Loucy (cell line): ENCODE measurements around the gene PPP2R1B.

Experiments
- H2AFZ ChIP-seq: fragments of 200-600 bp; sonication (generic); 2 replicates; pipeline ENCODE4 v1.6.0; 2016; ENCODE audit warnings: antibody characterized with exemption, mild to moderate bottlenecking, low read length, moderate library complexity
- H3F3A ChIP-seq: fragments of 200-600 bp; 2 replicates; pipeline ENCODE4 v1.6.0; 2016; ENCODE audit warnings: antibody characterized with exemption, low read depth, mild to moderate bottlenecking
- H3K27me3 ChIP-seq: fragments of 200-600 bp; sonication (generic); 2 replicates; pipeline ENCODE4 v1.6.1; 2014; ENCODE audit warnings: low read length, mild to moderate bottlenecking; ENCODE audit not compliant: insufficient read depth, poor library complexity, severe bottlenecking
- H3K36me3 ChIP-seq: fragments of 200-600 bp; sonication (generic); 2 replicates; pipeline ENCODE4 v1.6.1; 2016; ENCODE audit warnings: low read length; ENCODE audit not compliant: insufficient read depth
- H3K4me1 ChIP-seq: fragments of 200-600 bp; sonication (generic); 2 replicates; pipeline ENCODE4 v1.5.1; 2014; ENCODE audit warnings: low read length, mild to moderate bottlenecking; ENCODE audit not compliant: insufficient read depth, poor library complexity, severe bottlenecking
- H3K4me2 ChIP-seq: fragments of 200-600 bp; sonication (generic); 2 replicates; pipeline ENCODE4 v1.6.0; 2014; ENCODE audit warnings: antibody characterized with exemption, low read length, low read depth, mild to moderate bottlenecking; ENCODE audit not compliant: poor library complexity, severe bottlenecking
- H3K4me3 ChIP-seq: fragments of 200-600 bp; sonication (generic); 2 replicates; pipeline ENCODE4 v1.5.1; 2014; ENCODE audit warnings: low read length, mild to moderate bottlenecking, mixed read lengths; ENCODE audit not compliant: poor library complexity, severe bottlenecking
- H3K79me2 ChIP-seq: fragments of 200-600 bp; sonication (generic); 2 replicates; pipeline ENCODE4 v1.6.1; 2014; ENCODE audit warnings: low read length; ENCODE audit not compliant: insufficient read depth
- H3K9ac ChIP-seq: fragments of 200-600 bp; sonication (generic); 2 replicates; pipeline ENCODE4 v1.6.0; 2014; ENCODE audit warnings: mild to moderate bottlenecking, low read depth, low read length, moderate library complexity; ENCODE audit not compliant: poor library complexity, severe bottlenecking
- H3K9me2 ChIP-seq: fragments of 200-600 bp; sonication (generic); replicated peaks from 2 replicates; pipeline ENCODE4 v1.6.1; 2016; ENCODE audit warnings: low read depth, low read length, mixed read lengths
- H3K9me3 ChIP-seq: fragments of 200-600 bp; sonication (generic); 2 replicates; pipeline ENCODE4 v1.6.1; 2014; ENCODE audit warnings: mild to moderate bottlenecking, antibody characterized with exemption, low read length, low read depth; ENCODE audit not compliant: insufficient read depth
- H4K20me1 ChIP-seq: fragments of 200-600 bp; sonication (generic); 2 replicates; pipeline ENCODE4 v1.6.0; 2014; ENCODE audit warnings: antibody characterized with exemption, low read length, mild to moderate bottlenecking; ENCODE audit not compliant: insufficient read depth, poor library complexity, severe bottlenecking
- EZH2phosphoT487 ChIP-seq: fragments of 200-600 bp; IDR thresholded peaks from 2 replicates; pipeline ENCODE4 v1.6.1; 2018; ENCODE audit warnings: antibody characterized with exemption, mild to moderate bottlenecking, moderate library complexity, borderline replicate concordance
- TF ChIP-seq, protein P1 (sequence below): fragments of 200-600 bp; sonication (generic); conservative IDR thresholded peaks from 2 replicates; pipeline ENCODE4 v1.5.1; 2014; ENCODE audit warnings: mild to moderate bottlenecking, antibody characterized with exemption, low read length

PPP2R1B gene

GRCh38 chr11:111733016-111733415, 33.2 kb downstream of the PPP2R1B start:
- H3K4me2 ChIP-seq, result no peak overlapping the region
- no peak overlapping the region for H3K9ac ChIP-seq
- H2AFZ ChIP-seq, result no peak overlapping the region
- no peaks in the 10 kb centered on the region for H3K9me2 ChIP-seq
- no peak overlapping the region for H3K4me3 ChIP-seq
- no peaks in the 10 kb centered on the region for H3K27me3 ChIP-seq
- no peaks in the 10 kb centered on the region for H4K20me1 ChIP-seq
- no peaks in the 10 kb centered on the region for H3K79me2 ChIP-seq
- no peaks in the 10 kb centered on the region for H3K9me3 ChIP-seq
- no peaks in the 10 kb centered on the region for H3K4me1 ChIP-seq
- H3F3A ChIP-seq, result no peaks in the 10 kb centered on the region
- peaks cover 3% of the 10 kb centered on the region; the same call in 1 of the 2 replicates for H3K36me3 ChIP-seq
- no peak for TF ChIP-seq EZH2phosphoT487
- TF ChIP-seq, protein P1, sequence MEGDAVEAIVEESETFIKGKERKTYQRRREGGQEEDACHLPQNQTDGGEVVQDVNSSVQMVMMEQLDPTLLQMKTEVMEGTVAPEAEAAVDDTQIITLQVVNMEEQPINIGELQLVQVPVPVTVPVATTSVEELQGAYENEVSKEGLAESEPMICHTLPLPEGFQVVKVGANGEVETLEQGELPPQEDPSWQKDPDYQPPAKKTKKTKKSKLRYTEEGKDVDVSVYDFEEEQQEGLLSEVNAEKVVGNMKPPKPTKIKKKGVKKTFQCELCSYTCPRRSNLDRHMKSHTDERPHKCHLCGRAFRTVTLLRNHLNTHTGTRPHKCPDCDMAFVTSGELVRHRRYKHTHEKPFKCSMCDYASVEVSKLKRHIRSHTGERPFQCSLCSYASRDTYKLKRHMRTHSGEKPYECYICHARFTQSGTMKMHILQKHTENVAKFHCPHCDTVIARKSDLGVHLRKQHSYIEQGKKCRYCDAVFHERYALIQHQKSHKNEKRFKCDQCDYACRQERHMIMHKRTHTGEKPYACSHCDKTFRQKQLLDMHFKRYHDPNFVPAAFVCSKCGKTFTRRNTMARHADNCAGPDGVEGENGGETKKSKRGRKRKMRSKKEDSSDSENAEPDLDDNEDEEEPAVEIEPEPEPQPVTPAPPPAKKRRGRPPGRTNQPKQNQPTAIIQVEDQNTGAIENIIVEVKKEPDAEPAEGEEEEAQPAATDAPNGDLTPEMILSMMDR, result no peak

- H3K4me3 ChIP-seq, result no peak overlapping the region
- no peaks in the 10 kb centered on the region for H3K9me2 ChIP-seq
- H3K36me3 ChIP-seq, result peaks cover 3% of the 10 kb centered on the region; the same call in 1 of the 2 replicates
- H3K27me3 ChIP-seq, result no peaks in the 10 kb centered on the region
- TF ChIP-seq EZH2phosphoT487, result no peak
- TF ChIP-seq, protein P1, result no peak
- no peak overlapping the region for H3K9ac ChIP-seq
- no peaks in the 10 kb centered on the region for H3K79me2 ChIP-seq
- no peaks in the 10 kb centered on the region for H3F3A ChIP-seq
- H2AFZ ChIP-seq, result no peak overlapping the region
- no peak overlapping the region for H3K4me2 ChIP-seq
- no peaks in the 10 kb centered on the region for H3K4me1 ChIP-seq
- no peaks in the 10 kb centered on the region for H4K20me1 ChIP-seq
- H3K9me3 ChIP-seq, result no peaks in the 10 kb centered on the region
Observed at GRCh38 chr11:111731821-111732220, 34.4 kb downstream of the PPP2R1B start.

DNA sequence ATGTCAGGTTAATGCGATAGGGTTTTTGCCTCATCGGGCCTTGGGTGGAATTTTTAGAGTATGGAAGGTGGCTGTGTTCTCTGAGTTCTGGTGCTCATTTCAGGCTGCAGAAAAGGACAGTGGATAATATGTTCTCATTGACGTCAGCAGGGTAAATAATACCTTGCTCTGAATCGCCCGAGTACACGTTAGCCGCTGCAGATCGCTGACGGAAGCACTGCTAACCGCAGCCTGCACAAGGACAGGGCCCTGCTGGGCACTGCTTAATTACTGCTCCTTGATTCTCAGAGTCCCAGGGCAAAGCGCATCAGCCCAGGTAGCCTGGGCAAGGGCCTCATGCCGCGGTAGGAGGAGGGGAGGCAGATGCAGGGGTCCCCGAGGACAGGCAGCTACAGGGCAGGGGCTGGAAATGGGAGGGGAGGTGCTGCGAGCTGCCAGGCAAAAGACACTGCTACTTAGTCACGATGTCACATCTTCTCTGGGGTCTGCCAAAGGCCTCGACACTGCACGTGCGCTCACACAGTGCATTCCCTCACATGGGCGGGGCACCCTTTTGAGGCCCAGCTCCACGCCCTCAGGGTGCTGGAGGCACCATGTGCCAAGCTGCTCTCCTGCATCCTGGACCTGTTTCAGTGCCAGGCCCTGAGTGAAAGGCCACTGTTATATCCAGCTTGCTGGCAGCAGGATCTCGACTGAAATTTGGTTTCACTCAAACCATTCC, 35.2 kb downstream of the PPP2R1B start:
- no peaks in the 10 kb centered on the region for H3K27me3 ChIP-seq
- H3K4me3 ChIP-seq, result no peak overlapping the region
- TF ChIP-seq, protein P1, result no peak
- no peak for TF ChIP-seq EZH2phosphoT487
- no peaks in the 10 kb centered on the region for H3K4me1 ChIP-seq
- no peaks in the 10 kb centered on the region for H3K9me3 ChIP-seq
- H3K79me2 ChIP-seq, result no peaks in the 10 kb centered on the region
- peaks cover 10% of the 10 kb centered on the region; the same call in 1 of the 2 replicates for H3K36me3 ChIP-seq
- H4K20me1 ChIP-seq, result no peaks in the 10 kb centered on the region
- H3F3A ChIP-seq, result no peaks in the 10 kb centered on the region
- H3K9me2 ChIP-seq, result no peaks in the 10 kb centered on the region
- H2AFZ ChIP-seq, result no peak overlapping the region
- no peak overlapping the region for H3K4me2 ChIP-seq
- H3K9ac ChIP-seq, result no peak overlapping the region
